Measurements from ENCODE around the gene FALEC. TPM values are rescaled to one million over a fixed set of nuclear protein-coding genes. Genes with fewer than 3 reads are reported as not detected.

Gene FALEC
- total and polyA plus RNA-seq, 9 of the 15 experiments (the other 6 are each of a cell fraction or from before 2014, with no cell fraction given) = 0.15 to 1.8 (median 0.53) TPM; not detected in 5

DNA sequence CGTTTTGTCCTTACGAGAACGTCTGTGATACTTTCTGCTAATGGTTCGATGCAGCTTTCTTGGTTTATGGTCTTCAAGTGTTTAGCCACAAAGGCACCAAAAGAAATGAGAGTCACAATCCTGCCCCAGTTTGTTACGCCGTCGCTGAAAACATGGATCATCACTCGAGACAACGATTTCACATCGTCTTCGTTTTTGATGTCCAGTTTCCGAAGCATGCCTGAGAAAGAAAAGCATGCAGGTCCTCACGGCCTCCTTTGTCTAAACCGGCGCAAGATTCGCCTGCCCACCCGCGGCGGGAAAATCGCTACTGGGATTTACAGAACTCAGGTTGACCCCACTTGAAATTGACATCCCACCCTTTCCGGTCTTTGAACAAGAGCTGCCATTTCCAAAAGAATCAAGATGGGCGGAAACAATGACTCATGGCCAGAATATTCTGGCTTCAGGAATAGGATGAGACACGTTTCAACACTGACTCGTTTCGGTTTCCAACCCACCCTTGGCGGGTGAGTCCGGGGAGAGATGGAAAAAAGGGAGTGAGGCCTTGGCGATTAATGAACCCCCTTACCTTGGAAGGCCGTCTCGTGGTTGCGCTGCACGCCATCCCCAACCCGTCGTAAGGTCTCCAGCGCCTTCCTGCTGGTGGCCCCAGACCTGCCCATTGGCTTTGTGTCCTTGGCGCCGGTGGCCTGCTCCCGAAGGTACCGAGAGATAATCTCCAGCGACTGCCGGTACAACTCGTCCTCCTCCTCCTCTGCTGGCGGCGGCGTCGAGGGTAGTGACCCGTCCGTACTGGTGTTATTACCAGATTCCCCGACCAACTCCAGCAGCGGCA is 62.9 kb downstream of the FALEC start (continued):
- TF ChIP-seq, protein P1, sequence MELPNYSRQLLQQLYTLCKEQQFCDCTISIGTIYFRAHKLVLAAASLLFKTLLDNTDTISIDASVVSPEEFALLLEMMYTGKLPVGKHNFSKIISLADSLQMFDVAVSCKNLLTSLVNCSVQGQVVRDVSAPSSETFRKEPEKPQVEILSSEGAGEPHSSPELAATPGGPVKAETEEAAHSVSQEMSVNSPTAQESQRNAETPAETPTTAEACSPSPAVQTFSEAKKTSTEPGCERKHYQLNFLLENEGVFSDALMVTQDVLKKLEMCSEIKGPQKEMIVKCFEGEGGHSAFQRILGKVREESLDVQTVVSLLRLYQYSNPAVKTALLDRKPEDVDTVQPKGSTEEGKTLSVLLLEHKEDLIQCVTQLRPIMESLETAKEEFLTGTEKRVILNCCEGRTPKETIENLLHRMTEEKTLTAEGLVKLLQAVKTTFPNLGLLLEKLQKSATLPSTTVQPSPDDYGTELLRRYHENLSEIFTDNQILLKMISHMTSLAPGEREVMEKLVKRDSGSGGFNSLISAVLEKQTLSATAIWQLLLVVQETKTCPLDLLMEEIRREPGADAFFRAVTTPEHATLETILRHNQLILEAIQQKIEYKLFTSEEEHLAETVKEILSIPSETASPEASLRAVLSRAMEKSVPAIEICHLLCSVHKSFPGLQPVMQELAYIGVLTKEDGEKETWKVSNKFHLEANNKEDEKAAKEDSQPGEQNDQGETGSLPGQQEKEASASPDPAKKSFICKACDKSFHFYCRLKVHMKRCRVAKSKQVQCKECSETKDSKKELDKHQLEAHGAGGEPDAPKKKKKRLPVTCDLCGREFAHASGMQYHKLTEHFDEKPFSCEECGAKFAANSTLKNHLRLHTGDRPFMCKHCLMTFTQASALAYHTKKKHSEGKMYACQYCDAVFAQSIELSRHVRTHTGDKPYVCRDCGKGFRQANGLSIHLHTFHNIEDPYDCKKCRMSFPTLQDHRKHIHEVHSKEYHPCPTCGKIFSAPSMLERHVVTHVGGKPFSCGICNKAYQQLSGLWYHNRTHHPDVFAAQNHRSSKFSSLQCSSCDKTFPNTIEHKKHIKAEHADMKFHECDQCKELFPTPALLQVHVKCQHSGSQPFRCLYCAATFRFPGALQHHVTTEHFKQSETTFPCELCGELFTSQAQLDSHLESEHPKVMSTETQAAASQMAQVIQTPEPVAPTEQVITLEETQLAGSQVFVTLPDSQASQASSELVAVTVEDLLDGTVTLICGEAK (IDR thresholded peaks at IDR 0.05) = no peak
- TF ChIP-seq, protein P1 (CRISPR knock-in tag; IDR thresholded peaks at IDR 0.05) = no peak
- TF ChIP-seq, protein P2, sequence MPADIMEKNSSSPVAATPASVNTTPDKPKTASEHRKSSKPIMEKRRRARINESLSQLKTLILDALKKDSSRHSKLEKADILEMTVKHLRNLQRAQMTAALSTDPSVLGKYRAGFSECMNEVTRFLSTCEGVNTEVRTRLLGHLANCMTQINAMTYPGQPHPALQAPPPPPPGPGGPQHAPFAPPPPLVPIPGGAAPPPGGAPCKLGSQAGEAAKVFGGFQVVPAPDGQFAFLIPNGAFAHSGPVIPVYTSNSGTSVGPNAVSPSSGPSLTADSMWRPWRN (IDR thresholded peaks at IDR 0.05; ENCODE audit: low read depth) = no peak
- no peak for TF ChIP-seq BRD9 (IDR thresholded peaks at IDR 0.05; ENCODE audit: low read depth, partially characterized antibody)
- no peak for TF ChIP-seq MEF2D (tag; conservative IDR thresholded peaks at IDR 0.05; ENCODE audit: low read depth)
- no peak for TF ChIP-seq CCAR2 (IDR thresholded peaks at IDR 0.05; ENCODE audit: low read depth, low read length)
- TF ChIP-seq, protein P3, sequence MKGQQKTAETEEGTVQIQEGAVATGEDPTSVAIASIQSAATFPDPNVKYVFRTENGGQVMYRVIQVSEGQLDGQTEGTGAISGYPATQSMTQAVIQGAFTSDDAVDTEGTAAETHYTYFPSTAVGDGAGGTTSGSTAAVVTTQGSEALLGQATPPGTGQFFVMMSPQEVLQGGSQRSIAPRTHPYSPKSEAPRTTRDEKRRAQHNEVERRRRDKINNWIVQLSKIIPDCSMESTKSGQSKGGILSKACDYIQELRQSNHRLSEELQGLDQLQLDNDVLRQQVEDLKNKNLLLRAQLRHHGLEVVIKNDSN (CRISPR knock-in tag; IDR thresholded peaks at IDR 0.05) = no peak
- TF ChIP-seq NCOA2 (IDR thresholded peaks at IDR 0.05; ENCODE audit: partially characterized antibody in 2 of 2) = no peak
- TF ChIP-seq U2AF2 (optimal IDR thresholded peaks at IDR 0.05; ENCODE audit: low read depth, low read length) = no peak
- TF ChIP-seq, protein P4, sequence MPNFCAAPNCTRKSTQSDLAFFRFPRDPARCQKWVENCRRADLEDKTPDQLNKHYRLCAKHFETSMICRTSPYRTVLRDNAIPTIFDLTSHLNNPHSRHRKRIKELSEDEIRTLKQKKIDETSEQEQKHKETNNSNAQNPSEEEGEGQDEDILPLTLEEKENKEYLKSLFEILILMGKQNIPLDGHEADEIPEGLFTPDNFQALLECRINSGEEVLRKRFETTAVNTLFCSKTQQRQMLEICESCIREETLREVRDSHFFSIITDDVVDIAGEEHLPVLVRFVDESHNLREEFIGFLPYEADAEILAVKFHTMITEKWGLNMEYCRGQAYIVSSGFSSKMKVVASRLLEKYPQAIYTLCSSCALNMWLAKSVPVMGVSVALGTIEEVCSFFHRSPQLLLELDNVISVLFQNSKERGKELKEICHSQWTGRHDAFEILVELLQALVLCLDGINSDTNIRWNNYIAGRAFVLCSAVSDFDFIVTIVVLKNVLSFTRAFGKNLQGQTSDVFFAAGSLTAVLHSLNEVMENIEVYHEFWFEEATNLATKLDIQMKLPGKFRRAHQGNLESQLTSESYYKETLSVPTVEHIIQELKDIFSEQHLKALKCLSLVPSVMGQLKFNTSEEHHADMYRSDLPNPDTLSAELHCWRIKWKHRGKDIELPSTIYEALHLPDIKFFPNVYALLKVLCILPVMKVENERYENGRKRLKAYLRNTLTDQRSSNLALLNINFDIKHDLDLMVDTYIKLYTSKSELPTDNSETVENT (CRISPR knock-in tag; IDR thresholded peaks at IDR 0.05) = no peak
- no peak for TF ChIP-seq TAF1 (IDR thresholded peaks at IDR 0.05; ENCODE audit: control insufficient read depth, extremely low read depth, insufficient read depth, low read length, severe bottlenecking)
- TF ChIP-seq RB1 (IDR thresholded peaks at IDR 0.05; ENCODE audit: low read depth) = no peak

All from K562 (cell line).